Parathyroid adenoma (tissue), 2 donors: ENCODE measurements around the gene LGMN.
"Not testable (repeated sequence)": the region's sequence is repeated elsewhere in the genome, so short reads cannot be mapped to it uniquely, and the experiment has no call there.

Experiments used
- H2AFZ ChIP-seq: fragments of 300-600 bp; sonication (generic); one replicate; pipeline ENCODE4 v1.7.0; 2017; ENCODE audit warnings: antibody characterized with exemption, mild to moderate bottlenecking
- H3K27ac ChIP-seq: fragments of 300-600 bp; sonication (generic); one replicate; pipeline ENCODE4 v1.7.0; 2017
- H3K27me3 ChIP-seq: fragments of 300-600 bp; sonication (generic); one replicate; pipeline ENCODE4 v1.7.0; 2017; ENCODE audit warnings: low read length; ENCODE audit not compliant: control insufficient read depth, insufficient read depth
- H3K36me3 ChIP-seq: fragments of 300-600 bp; sonication (generic); one replicate; pipeline ENCODE4 v1.7.0; 2017; ENCODE audit warnings: low read length; ENCODE audit not compliant: control insufficient read depth, insufficient read depth
- H3K4me1 ChIP-seq: fragments of 300-600 bp; sonication (generic); one replicate; pipeline ENCODE4 v1.7.0; 2017; ENCODE audit warnings: control low read depth
- H3K4me2 ChIP-seq: fragments of 300-600 bp; sonication (generic); one replicate; pipeline ENCODE4 v1.7.0; 2017; ENCODE audit warnings: low read length
- H3K4me3 ChIP-seq: fragments of 300-600 bp; sonication (generic); one replicate; pipeline ENCODE4 v1.7.0; 2017; ENCODE audit warnings: low read depth, low read length
- H3K79me2 ChIP-seq: fragments of 300-600 bp; sonication (generic); one replicate; pipeline ENCODE4 v1.7.0; 2017; ENCODE audit warnings: control low read depth
- H3K9ac ChIP-seq: fragments of 300-600 bp; sonication (generic); one replicate; pipeline ENCODE4 v1.7.0; 2017; ENCODE audit warnings: mild to moderate bottlenecking
- H3K9me3 ChIP-seq: fragments of 300-600 bp; sonication (generic); one replicate; pipeline ENCODE4 v1.7.0; 2017; ENCODE audit warnings: low read length; ENCODE audit not compliant: control insufficient read depth
- CTCF ChIP-seq: fragments of 300-600 bp; sonication (generic); IDR thresholded peaks from one replicate; pipeline ENCODE4 v1.7.0; 2017; ENCODE audit warnings: antibody characterized with exemption, mild to moderate bottlenecking
- donor health status: primary hyperparathyroidism.

Gene LGMN

DNA sequence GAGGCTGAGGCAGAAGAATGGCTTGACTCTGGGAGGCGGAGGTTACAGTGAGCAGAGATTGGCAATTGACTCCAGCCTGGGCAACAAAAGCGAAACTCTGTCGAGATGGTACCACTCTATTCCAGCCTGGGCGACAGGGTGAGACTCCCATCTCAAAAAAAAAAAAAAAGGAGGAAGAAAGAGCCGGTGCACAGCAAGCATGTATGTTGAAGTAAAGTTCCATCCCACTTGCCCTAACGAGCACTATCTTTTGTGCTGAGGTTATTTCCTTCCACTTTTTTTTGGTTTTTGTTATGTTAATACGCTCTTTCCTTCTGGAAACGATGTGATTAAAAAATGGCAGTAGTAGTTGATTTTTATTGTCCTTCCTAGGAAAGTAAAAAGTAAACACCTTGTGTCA, 26.1 kb upstream of the LGMN start:
- Histone ChIP-seq H3K9me3 (no peaks in the 10 kb centered on the region), H3K79me2 (no peaks in the 10 kb centered on the region), H3K4me2 (peak overlapping the region; percentile 60), H3K36me3 (no peaks in the 10 kb centered on the region), H3K27me3 (no peaks in the 10 kb centered on the region), H3K9ac (no peak overlapping the region), H3K27ac (peak overlapping the region; percentile 79), H3K4me3 (peak overlapping the region; percentile 38), H2AFZ (no peak overlapping the region), H3K4me1 (peaks cover 9% of the 10 kb centered on the region)
- TF ChIP-seq CTCF: no peak

GRCh38 chr14:92770484-92770883, 22.1 kb upstream of the LGMN start:
- Histone ChIP-seq H2AFZ (peak overlapping the region; percentile 1), H3K27me3 (no peaks in the 10 kb centered on the region), H3K79me2 (no peaks in the 10 kb centered on the region), H3K4me3 (peak overlapping the region; percentile 0), H3K4me2 (peak overlapping the region; percentile 25), H3K4me1 (peaks cover 17% of the 10 kb centered on the region), H3K27ac (peak overlapping the region; percentile 22), H3K9me3 (no peaks in the 10 kb centered on the region), H3K36me3 (no peaks in the 10 kb centered on the region), H3K9ac (no peak overlapping the region)
- TF ChIP-seq CTCF: no peak

- Histone ChIP-seq H3K79me2 (no peaks in the 10 kb centered on the region), H3K4me1 (peaks cover 22% of the 10 kb centered on the region), H3K9ac (no peak overlapping the region), H3K27me3 (no peaks in the 10 kb centered on the region), H3K9me3 (no peaks in the 10 kb centered on the region), H3K36me3 (no peaks in the 10 kb centered on the region), H2AFZ (peak overlapping the region; percentile 50), H3K27ac (peak overlapping the region; percentile 66), H3K4me3 (no peak overlapping the region), H3K4me2 (peak overlapping the region; percentile 55)
- no peak for TF ChIP-seq CTCF
Observed at GRCh38 chr14:92768795-92769194, 20.4 kb upstream of the LGMN start.

GRCh38 chr14:92768236-92768635, 19.8 kb upstream of the LGMN start:
- H3K79me2 ChIP-seq, H3K27me3 ChIP-seq, H3K9ac ChIP-seq, H3K36me3 ChIP-seq, H3K4me3 ChIP-seq, H3K9me3 ChIP-seq: not testable (repeated sequence)
- Histone ChIP-seq H3K4me1 (peaks cover 26% of the 10 kb centered on the region), H3K4me2 (peak overlapping the region; percentile 55), H2AFZ (peak overlapping the region; percentile 50), H3K27ac (peak overlapping the region; percentile 66)

- not testable (repeated sequence) for H3K9me3 ChIP-seq, H3K79me2 ChIP-seq, H3K27me3 ChIP-seq, H3K36me3 ChIP-seq, H3K9ac ChIP-seq
- Histone ChIP-seq H3K4me3 (peak overlapping the region; percentile 14), H3K4me2 (peak overlapping the region; percentile 34), H2AFZ (peak overlapping the region; percentile 61), H3K27ac (peak overlapping the region; percentile 73), H3K4me1 (peaks cover 36% of the 10 kb centered on the region)
Observed at GRCh38 chr14:92763666-92764631, 15.5 kb upstream of the LGMN start.
